Gastrocnemius medialis (tissue), 4 donors: ENCODE results near the gene PPIE.

Source experiments
- POLR2A ChIP-seq, 2 donors: fragments of 450-650 bp; IDR thresholded peaks; one replicate each; pipeline ENCODE4 v1.6.1; 2017; ENCODE audit warnings: antibody characterized with exemption in 2 of 2, mild to moderate bottlenecking in 2 of 2, moderate library complexity in 2 of 2
- TF ChIP-seq, protein P1 (sequence below), 5 experiments: fragments of 450-650 bp in 3 of 5; fragments of 200-600 bp in 2 of 5; sonication (generic) in 2 of 5; IDR thresholded peaks in 4 of 5; conservative IDR thresholded peaks in 1 of 5; 1 replicate in 4 of 5; 2 replicates in 1 of 5; pipeline ENCODE4 v1.5.1; 2016 to 2019; ENCODE audit warnings: antibody characterized with exemption in 5 of 5, mild to moderate bottlenecking in 3 of 5, moderate library complexity in 3 of 5

DNA sequence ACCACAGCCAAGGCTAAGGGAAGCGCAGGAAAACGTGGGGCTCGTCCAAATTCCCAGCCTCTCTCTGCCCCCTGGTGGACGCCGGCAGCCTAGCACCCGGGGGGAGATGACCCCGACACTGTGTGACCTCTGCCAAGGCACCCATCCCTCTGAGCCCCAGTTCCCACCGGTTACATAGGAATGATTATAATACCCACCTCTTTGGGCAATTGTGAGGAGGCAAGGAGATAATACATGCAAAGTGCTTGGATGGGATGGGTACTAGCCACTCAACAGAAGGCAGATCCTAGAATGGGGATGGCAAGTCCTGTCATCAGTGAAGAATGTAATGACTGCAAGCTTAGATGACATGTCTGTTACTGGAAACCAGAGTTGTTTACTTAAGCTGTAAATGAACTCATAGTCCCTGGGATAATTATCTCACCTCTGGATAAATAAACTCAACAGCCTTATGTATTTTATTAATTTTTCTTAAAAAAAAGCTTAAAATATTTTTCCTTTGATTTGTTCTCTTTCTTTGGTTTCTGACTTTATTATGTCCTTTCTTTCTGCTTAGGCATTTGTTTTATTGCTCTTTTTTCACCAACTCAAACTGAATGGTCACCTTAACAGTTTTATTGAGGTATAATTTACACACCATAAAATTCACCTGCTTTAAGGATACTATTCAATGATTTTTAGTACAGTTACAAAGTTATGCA lies 61.2 kb downstream of the PPIE start:
- TF ChIP-seq, protein P1, sequence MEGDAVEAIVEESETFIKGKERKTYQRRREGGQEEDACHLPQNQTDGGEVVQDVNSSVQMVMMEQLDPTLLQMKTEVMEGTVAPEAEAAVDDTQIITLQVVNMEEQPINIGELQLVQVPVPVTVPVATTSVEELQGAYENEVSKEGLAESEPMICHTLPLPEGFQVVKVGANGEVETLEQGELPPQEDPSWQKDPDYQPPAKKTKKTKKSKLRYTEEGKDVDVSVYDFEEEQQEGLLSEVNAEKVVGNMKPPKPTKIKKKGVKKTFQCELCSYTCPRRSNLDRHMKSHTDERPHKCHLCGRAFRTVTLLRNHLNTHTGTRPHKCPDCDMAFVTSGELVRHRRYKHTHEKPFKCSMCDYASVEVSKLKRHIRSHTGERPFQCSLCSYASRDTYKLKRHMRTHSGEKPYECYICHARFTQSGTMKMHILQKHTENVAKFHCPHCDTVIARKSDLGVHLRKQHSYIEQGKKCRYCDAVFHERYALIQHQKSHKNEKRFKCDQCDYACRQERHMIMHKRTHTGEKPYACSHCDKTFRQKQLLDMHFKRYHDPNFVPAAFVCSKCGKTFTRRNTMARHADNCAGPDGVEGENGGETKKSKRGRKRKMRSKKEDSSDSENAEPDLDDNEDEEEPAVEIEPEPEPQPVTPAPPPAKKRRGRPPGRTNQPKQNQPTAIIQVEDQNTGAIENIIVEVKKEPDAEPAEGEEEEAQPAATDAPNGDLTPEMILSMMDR (IDR thresholded peaks at IDR 0.05 in 4 of 5, conservative IDR thresholded peaks at IDR 0.05 in 1 of 5), result peak; percentile 61 to 94 (median 74)
- TF ChIP-seq POLR2A (IDR thresholded peaks at IDR 0.05), result no peak
